Glomerular visceral epithelial cell (primary cell): ENCODE results near the gene SENP3.
A peak's percentile ranks its signal among the peaks of the same experiment; 100 is the strongest.

Experiments
- DNase-seq: peaks from one replicate; pipeline ENCODE4 v3.0.0-alpha.2; 2016; ENCODE audit errors: extremely low spot score

The SENP3 gene

GRCh38 chr17:7561589-7562207 lies at the start of gene SENP3:
TSS of gene SENP3 (plus strand) at chr17:7561919. CDS start at chr17:7563077, 1,158 bp downstream.
- DNase-seq, result peak; percentile 90

GRCh38 chr17:7512105-7512504 lies 49.6 kb upstream of the SENP3 start:
- no peak for DNase-seq

DNA sequence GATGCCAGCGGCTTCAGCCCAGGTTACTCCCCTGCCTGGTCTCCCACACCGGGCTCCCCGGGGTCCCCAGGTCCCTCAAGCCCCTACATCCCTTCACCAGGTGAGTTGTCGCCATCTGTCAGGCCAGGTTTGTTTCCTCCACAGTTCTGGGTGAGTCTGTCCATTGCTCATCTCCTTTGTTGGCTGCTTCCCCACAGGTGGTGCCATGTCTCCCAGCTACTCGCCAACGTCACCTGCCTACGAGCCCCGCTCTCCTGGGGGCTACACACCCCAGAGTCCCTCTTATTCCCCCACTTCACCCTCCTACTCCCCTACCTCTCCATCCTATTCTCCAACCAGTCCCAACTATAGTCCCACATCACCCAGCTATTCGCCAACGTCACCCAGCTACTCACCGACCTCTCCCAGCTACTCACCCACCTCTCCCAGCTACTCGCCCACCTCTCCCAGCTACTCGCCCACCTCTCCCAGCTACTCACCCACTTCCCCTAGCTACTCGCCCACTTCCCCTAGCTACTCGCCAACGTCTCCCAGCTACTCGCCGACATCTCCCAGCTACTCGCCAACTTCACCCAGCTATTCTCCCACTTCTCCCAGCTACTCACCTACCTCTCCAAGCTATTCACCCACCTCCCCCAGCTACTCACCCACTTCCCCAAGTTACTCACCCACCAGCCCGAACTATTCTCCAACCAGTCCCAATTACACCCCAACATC lies 48.7 kb upstream of the SENP3 start:
- DNase-seq, result no peak

GRCh38 chr17:7513850-7514419 lies 47.8 kb upstream of the SENP3 start:
- DNase-seq, result no peak

- DNase-seq, result no peak
Observed at GRCh38 chr17:7515911-7516610, 45.7 kb upstream of the SENP3 start.

GRCh38 chr17:7523033-7523432 lies 38.7 kb upstream of the SENP3 start:
- no peak for DNase-seq

DNA sequence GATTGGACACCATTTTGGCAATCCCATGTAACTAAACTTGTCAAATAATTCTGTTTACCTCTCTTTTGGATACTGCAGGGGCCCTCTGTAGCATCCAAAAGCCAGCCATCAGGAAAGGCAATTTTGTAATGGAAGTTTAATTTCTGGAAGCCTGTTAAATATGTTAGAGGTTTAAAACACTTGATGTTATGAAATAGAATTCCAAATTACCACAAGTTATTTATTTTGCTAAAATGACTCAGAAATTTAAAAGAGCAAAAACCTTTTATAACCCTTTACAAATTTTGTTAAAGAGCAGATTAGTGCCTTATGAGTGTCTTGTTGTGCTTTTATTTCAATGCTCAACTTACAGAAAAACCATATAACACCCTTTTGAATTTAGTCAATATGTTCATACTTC lies 32.9 kb upstream of the SENP3 start:
- DNase-seq, result no peak

DNA sequence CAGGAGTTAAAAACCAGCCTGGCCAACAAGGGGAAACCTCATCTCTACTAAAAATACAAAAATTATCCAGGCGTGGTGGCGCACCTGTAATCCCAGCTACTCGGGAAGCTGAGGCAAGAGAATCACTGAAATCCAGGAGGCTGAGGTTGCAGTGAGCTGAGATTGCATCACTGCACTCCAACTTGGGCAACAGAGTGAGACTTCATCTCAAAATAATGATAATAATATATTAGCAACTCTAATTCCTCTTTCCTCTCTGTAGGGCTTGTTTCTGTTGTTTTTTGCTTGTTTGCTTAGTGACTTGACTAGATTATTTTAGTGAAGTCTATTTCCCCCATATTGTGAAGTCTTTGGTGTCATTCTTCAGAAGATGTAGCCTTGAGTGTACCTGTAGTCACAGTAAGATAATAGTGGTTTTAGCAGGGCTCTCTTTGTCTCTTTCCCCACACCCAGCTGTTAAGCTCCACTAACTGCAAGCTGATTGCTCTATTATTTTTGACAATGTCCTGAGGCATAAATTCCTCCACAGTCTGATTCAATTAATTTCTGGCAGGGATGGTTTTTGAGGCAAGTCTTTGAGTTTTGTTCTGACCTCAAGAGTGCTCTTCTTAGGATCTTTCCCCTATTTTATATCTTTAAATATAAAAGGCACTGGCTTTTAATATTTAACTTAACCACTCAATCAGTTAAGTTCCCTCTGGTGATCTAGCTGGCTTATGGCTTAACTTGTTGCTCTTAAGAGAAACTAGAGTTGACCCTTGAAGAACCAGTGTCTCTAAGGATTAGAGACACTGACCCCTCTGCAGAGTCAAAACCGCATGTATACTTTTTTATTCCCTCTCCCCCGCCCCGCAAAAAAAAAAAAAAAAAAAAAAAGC lies 31.5 kb upstream of the SENP3 start:
- DNase-seq, result no peak

DNA sequence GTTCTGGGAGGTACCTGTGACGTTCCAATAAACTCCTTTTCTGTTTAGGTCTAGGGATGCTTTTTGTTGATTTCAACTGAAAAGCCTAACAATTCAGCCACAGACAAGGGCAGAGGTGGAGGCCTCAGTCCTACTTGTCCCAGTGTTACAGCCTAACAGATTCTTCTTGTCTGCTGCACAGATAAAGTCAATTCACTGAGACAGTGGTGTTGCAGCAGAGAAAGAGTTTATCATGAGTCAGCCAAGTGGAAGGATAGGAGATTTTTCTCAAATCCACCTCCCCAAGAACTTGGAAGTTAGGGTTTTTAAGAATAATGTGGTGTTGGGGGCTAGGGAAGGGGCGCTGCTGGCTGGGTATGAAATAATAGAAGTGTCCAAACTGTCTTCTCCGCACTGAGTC lies 23.7 kb upstream of the SENP3 start:
- DNase-seq, result no peak

- DNase-seq, result peak; percentile 58
Observed at GRCh38 chr17:7538891-7539545, 22.7 kb upstream of the SENP3 start.

DNA sequence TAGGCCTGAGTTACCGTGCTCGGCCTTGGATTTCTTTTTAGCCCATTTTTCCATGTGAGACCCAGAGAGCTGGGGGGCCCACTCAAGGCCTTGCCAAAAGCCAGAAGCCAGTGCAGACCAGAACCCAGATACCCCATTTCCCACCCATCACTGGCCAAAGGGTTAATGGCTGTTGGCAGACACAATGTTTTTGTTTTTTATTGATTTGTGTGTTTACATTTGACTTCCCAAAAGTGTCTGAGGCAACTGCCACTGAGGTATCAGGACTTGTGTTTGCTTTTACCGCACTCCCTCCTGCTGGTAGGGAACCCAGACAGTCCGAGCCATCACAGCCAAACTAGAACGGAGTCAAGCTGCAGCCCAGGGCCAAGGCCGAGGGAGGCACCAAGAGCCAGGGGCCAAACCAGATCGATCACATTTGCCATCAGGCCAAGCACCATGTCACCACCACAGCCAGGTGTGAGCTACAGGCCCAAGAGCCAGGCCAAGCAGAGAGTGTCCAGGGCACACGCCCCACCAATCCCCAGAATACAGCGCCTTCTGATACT lies 20.6 kb upstream of the SENP3 start:
- no peak for DNase-seq

DNA sequence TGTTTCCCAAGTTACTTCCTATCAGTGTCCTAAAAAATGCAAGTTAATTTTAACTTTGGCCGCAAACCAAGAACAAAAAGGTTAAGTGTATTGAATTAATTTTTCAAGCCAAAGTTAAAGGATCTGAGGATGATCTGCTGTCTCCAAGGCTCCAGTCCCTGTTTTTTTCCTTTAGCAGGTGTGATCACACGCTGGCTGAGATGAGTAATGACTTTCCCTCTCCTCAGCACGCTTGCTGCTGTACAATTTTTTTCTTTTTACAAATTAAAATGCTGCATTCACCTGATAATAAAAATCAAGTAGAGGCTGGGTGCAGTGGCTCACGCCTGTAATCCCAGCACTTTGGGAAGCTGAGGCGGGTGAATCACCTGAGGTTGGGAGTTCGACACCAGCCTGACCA lies 16.8 kb upstream of the SENP3 start:
- DNase-seq, result no peak

- peak; percentile 28 for DNase-seq
Observed at GRCh38 chr17:7548585-7549400, 12.9 kb upstream of the SENP3 start, which contains the start of gene TNFSF12. TSS of gene TNFSF12 (plus strand) at chr17:7549058. CDS start at chr17:7549154, 96 bp downstream.

- DNase-seq, result no peak
Observed at GRCh38 chr17:7549401-7550055, 12.2 kb upstream of the SENP3 start.

DNA sequence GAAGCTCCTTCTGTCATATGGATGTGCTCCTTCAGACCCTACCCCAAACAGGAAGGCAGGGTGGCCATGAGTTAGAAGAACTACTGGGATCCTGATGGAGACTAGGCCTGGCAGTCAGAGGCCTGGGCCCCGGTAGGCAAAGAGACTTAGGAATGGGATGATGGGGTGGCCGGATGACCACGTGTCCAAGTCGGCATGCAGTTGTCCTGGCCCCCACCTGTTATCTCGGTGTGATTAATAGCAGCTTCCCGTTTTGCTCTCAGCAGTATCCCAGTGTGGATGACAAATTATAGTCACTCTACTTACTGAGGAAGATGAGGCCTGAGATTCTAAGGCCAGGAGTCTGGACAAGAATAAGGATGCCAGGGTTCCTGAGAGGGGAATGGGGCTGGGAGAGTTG lies 11.4 kb upstream of the SENP3 start:
- DNase-seq, result no peak

GRCh38 chr17:7551396-7551795 lies 10.3 kb upstream of the SENP3 start:
- no peak for DNase-seq

DNA sequence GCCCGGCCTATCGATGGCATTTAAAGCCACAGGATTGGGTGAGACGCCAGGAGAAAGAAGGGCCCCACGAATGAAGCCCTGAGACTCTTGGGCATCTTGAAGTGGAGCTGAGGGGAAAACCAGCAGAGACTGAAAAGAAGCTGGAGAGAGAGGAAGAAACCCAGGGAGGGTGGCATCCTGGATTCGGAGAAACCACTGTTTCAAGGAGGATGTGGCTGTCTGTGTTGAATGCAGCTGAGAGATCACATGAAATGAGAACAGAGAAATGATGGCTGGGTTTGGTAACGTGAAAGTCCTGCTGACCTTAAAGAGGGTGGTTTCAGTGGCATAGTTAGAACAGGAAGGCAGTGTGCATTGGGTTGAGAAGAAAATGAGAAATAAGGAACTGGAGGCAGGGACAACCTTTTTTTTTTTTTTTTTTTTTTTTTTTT lies 9.1 kb upstream of the SENP3 start:
- DNase-seq, result no peak

GRCh38 chr17:7553356-7553755 lies 8.4 kb upstream of the SENP3 start:
- DNase-seq, result no peak

DNA sequence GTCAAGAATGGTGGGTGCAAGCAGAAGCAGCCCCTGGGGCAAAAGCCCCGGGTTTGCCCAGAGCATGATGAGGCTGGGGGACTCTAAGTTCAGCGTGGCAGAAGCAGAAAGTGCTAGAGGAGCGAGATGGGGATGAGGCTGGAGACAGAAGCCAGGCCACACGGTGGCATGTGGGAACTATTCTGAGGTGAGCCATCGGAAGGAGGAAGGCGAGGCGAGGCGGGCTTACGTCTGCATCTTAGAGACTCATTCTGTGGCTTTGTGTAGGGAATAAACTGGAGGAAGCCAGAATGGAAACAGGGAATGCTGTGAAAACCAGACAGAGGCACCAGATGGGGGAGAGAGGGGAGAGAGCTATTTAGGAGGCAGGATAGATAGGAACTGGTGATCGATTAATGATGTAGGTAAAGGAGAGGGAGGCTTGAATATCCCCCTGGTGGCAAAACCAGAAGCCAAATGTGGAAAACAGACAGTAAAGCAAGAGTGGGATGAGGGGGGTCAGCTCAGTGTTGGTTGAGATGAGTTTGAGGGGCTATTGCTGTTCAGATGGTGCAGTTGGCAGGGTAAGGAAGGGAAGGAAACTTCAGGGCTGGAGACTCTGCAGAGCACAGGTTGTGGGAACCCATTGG lies 6.3 kb upstream of the SENP3 start:
- DNase-seq, result no peak
